ENCODE data around the gene ALK. TPM values are rescaled to one million over a fixed set of nuclear protein-coding genes. Genes with fewer than 3 reads are reported as not detected.

ALK gene
- total RNA-seq, 1 donor = under 0.01 TPM

DNA sequence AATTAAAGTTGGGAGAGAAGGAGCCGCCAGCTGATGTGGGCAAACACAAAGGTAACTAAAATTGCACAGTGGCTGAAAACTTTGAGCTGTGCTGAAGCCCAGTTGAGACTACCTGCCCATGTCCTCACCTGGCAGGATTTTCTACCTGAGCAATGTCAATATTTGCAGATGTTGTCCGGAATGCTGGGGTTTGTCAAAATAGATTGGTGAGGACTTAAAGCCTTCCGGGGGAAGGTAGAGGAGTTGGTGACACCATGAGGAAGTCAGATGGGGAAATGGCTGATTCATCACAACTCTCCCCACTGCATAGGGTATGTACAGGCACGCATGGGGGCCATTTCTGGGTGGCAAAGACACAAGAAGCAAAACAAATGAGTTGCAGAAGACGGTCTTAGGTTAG lies 114.9 kb downstream of the ALK start:
- H4K20me1 ChIP-seq (ENCODE audit: insufficient read depth, low read length) = no peaks in the 10 kb centered on the region
- H3K36me3 ChIP-seq (ENCODE audit: insufficient read depth, low read length) = no peaks in the 10 kb centered on the region
- no peaks in the 10 kb centered on the region for H3K27me3 ChIP-seq (ENCODE audit: insufficient read depth, low read length)
- TF ChIP-seq, protein P1, sequence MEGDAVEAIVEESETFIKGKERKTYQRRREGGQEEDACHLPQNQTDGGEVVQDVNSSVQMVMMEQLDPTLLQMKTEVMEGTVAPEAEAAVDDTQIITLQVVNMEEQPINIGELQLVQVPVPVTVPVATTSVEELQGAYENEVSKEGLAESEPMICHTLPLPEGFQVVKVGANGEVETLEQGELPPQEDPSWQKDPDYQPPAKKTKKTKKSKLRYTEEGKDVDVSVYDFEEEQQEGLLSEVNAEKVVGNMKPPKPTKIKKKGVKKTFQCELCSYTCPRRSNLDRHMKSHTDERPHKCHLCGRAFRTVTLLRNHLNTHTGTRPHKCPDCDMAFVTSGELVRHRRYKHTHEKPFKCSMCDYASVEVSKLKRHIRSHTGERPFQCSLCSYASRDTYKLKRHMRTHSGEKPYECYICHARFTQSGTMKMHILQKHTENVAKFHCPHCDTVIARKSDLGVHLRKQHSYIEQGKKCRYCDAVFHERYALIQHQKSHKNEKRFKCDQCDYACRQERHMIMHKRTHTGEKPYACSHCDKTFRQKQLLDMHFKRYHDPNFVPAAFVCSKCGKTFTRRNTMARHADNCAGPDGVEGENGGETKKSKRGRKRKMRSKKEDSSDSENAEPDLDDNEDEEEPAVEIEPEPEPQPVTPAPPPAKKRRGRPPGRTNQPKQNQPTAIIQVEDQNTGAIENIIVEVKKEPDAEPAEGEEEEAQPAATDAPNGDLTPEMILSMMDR (IDR thresholded peaks at IDR 0.05; ENCODE audit: extremely low read depth, low read depth, low read length) = no peak
- H3K79me2 ChIP-seq (ENCODE audit: insufficient read depth, low read length) = no peaks in the 10 kb centered on the region
- no peak overlapping the region for H3K27ac ChIP-seq (ENCODE audit: low read depth, low read length)
- no peaks in the 10 kb centered on the region for H3K4me1 ChIP-seq (ENCODE audit: insufficient read depth, low read length)
- no peak overlapping the region for H3K4me3 ChIP-seq (ENCODE audit: insufficient read depth, low read length)
- no peak for DNase-seq (ENCODE audit: insufficient read length, low spot score, missing footprints)
- no peak overlapping the region for H3K4me2 ChIP-seq (ENCODE audit: insufficient read depth, low read length)
- H2AFZ ChIP-seq (ENCODE audit: low read length) = no peak overlapping the region
- H3K9me3 ChIP-seq (ENCODE audit: low read depth, low read length) = no peaks in the 10 kb centered on the region

DNA sequence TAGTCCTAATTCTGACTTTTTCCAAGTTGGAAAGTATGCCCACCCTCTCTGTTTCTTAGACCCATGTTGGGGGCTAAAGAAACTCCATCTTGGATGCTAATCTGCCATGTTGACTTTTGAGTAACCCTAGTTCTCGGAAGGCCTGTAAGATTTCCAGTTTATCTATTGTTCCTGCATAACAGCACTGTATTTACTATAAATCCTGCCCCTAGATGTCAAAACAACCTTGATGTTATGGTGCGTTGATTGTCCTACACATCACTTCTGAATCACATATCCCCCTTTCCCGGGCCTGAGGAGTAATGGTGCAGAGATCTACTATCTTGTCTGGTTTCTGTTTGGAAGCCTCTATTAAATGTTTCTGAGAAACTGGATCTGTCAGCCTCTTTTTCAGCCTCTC lies 116.7 kb downstream of the ALK start:
- TF ChIP-seq, protein P1 (IDR thresholded peaks at IDR 0.05; ENCODE audit: extremely low read depth, low read depth, low read length) = no peak
- H4K20me1 ChIP-seq (ENCODE audit: insufficient read depth, low read length) = no peaks in the 10 kb centered on the region

DNA sequence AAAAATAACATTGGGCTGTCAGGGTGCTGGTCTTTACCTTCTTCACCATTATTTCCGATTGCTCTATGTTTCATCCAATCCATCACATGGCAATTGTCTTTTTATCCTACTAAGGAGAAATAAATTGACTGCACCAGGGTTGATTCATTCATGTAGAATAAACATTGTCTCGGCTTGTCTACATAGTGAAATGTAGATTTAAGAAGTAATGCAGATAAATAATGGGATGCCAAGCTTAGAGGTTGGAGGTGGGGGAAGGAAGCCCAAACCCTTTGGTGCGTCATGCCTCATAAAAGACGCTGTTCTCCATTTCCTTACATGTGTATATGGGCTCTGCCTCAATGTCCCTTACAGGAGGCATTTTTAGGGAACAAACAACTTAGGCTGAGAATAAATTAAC lies 117.8 kb downstream of the ALK start:
- H3K36me3 ChIP-seq (ENCODE audit: insufficient read depth, low read length) = no peaks in the 10 kb centered on the region
- no peaks in the 10 kb centered on the region for H4K20me1 ChIP-seq (ENCODE audit: insufficient read depth, low read length)
- H3K27ac ChIP-seq (ENCODE audit: low read depth, low read length) = no peak overlapping the region
- TF ChIP-seq, protein P1 (IDR thresholded peaks at IDR 0.05; ENCODE audit: extremely low read depth, low read depth, low read length) = no peak
- no peak for DNase-seq (ENCODE audit: insufficient read length, low spot score, missing footprints)
- no peak overlapping the region for H2AFZ ChIP-seq (ENCODE audit: low read length)
- H3K4me1 ChIP-seq (ENCODE audit: insufficient read depth, low read length) = no peaks in the 10 kb centered on the region
- H3K4me2 ChIP-seq (ENCODE audit: insufficient read depth, low read length) = no peak overlapping the region
- H3K4me3 ChIP-seq (ENCODE audit: insufficient read depth, low read length) = no peak overlapping the region
- H3K27me3 ChIP-seq (ENCODE audit: insufficient read depth, low read length) = peaks cover 7% of the 10 kb centered on the region
- H3K9me3 ChIP-seq (ENCODE audit: low read depth, low read length) = no peaks in the 10 kb centered on the region
- H3K79me2 ChIP-seq (ENCODE audit: insufficient read depth, low read length) = no peaks in the 10 kb centered on the region

More for the DNA sequence above, 116.7 kb downstream of the ALK start:
- Histone ChIP-seq H2AFZ (ENCODE audit: low read length) (no peak overlapping the region), H3K27me3 (ENCODE audit: insufficient read depth, low read length) (peaks cover 7% of the 10 kb centered on the region), H3K36me3 (ENCODE audit: insufficient read depth, low read length) (no peaks in the 10 kb centered on the region), H3K4me1 (ENCODE audit: insufficient read depth, low read length) (no peaks in the 10 kb centered on the region), H3K27ac (ENCODE audit: low read depth, low read length) (no peak overlapping the region), H3K4me3 (ENCODE audit: insufficient read depth, low read length) (no peak overlapping the region), H3K4me2 (ENCODE audit: insufficient read depth, low read length) (no peak overlapping the region), H3K79me2 (ENCODE audit: insufficient read depth, low read length) (no peaks in the 10 kb centered on the region), H3K9me3 (ENCODE audit: low read depth, low read length) (no peaks in the 10 kb centered on the region)
- no peak for DNase-seq (ENCODE audit: insufficient read length, low spot score, missing footprints)

DNA sequence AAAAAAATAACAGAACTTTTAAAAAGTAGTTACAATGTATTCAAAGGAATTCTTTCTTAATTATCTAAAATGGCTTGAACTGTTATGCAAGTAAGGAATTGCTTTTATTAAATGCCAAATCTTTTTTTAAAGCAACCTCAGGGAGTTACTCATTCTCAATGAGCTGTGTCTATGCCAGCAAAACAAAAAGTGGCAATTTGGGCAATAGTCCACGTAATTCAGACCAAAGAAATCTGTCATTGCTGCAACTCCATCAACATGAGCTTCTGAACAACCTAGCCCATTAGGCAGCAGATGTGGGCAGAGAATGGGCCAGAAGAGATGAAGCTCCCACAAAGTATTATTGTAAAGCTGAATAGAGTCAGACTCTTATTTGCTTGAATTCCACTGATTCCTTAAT lies 118.4 kb downstream of the ALK start:
- H3K4me2 ChIP-seq (ENCODE audit: insufficient read depth, low read length) = no peak overlapping the region
- no peak overlapping the region for H3K27ac ChIP-seq (ENCODE audit: low read depth, low read length)
- no peaks in the 10 kb centered on the region for H4K20me1 ChIP-seq (ENCODE audit: insufficient read depth, low read length)
- H3K4me1 ChIP-seq (ENCODE audit: insufficient read depth, low read length) = no peaks in the 10 kb centered on the region
- H3K9me3 ChIP-seq (ENCODE audit: low read depth, low read length) = no peaks in the 10 kb centered on the region
- H2AFZ ChIP-seq (ENCODE audit: low read length) = no peak overlapping the region
- H3K4me3 ChIP-seq (ENCODE audit: insufficient read depth, low read length) = no peak overlapping the region
- TF ChIP-seq, protein P1 (IDR thresholded peaks at IDR 0.05; ENCODE audit: extremely low read depth, low read depth, low read length) = no peak
- DNase-seq (ENCODE audit: insufficient read length, low spot score, missing footprints) = no peak
- peaks cover 7% of the 10 kb centered on the region for H3K27me3 ChIP-seq (ENCODE audit: insufficient read depth, low read length)
- no peaks in the 10 kb centered on the region for H3K79me2 ChIP-seq (ENCODE audit: insufficient read depth, low read length)
- no peaks in the 10 kb centered on the region for H3K36me3 ChIP-seq (ENCODE audit: insufficient read depth, low read length)

Data from osteoblast (primary cell).